Neuronal stem cell (in vitro differentiated cells): Measurements from ENCODE around the gene HOXB3.

Source experiments
- DNase-seq: peaks from one replicate; pipeline ENCODE4 v3.0.0-alpha.2; 2013; ENCODE audit warnings: low spot score
- H2AFZ ChIP-seq: one replicate; pipeline ENCODE4 v1.6.1; 2013; ENCODE audit warnings: mild to moderate bottlenecking, low read length, inconsistent platforms
- H2AK5ac ChIP-seq: 2 replicates; pipeline ENCODE4 v1.6.1; 2013; ENCODE audit warnings: low read depth, mild to moderate bottlenecking, inconsistent platforms, low read length, moderate library complexity, mixed read lengths
- H2BK120ac ChIP-seq: 2 replicates; pipeline ENCODE4 v1.6.1; 2013; ENCODE audit warnings: low read depth, mild to moderate bottlenecking, inconsistent platforms, low read length, moderate library complexity, mixed read lengths
- H2BK12ac ChIP-seq: one replicate; pipeline ENCODE4 v1.6.1; 2013; ENCODE audit warnings: low read length, inconsistent platforms
- H2BK15ac ChIP-seq: 2 replicates; pipeline ENCODE4 v1.6.1; 2013; ENCODE audit warnings: mild to moderate bottlenecking, low read length, inconsistent platforms, mixed read lengths
- H2BK5ac ChIP-seq: one replicate; pipeline ENCODE4 v1.6.1; 2013; ENCODE audit warnings: inconsistent platforms, mild to moderate bottlenecking, low read length, moderate library complexity
- H3K14ac ChIP-seq: one replicate; pipeline ENCODE4 v1.6.1; 2013; ENCODE audit warnings: low read length, inconsistent platforms
- H3K18ac ChIP-seq: 2 replicates; pipeline ENCODE4 v1.6.1; 2013; ENCODE audit warnings: low read length, inconsistent platforms
- H3K23ac ChIP-seq: 2 replicates; pipeline ENCODE4 v1.6.1; 2013; ENCODE audit warnings: low read depth, mild to moderate bottlenecking, mixed read lengths, low read length, inconsistent platforms; ENCODE audit not compliant: poor library complexity
- H3K27ac ChIP-seq: replicated peaks from 3 replicates; pipeline ENCODE4 v1.5.1; 2013; ENCODE audit warnings: low read length, inconsistent platforms
- H3K27me3 ChIP-seq, 3 experiments: 2 replicates each; pipeline ENCODE4 v1.6.1; 2013; ENCODE audit warnings: low read length in 3 of 3, mild to moderate bottlenecking in 2 of 3, inconsistent platforms in 1 of 3, low read depth in 1 of 3, mixed read lengths in 1 of 3, moderate library complexity in 1 of 3; ENCODE audit not compliant: control insufficient read depth in 3 of 3, insufficient read depth in 3 of 3
- H3K36me3 ChIP-seq, 2 donors: replicated peaks in 1 of 2; 2 replicates each; pipeline ENCODE4 v1.6.1; 2013; ENCODE audit warnings: low read length in 2 of 2; ENCODE audit not compliant: control insufficient read depth in 2 of 2, insufficient read depth in 2 of 2
- H3K4ac ChIP-seq: 2 replicates; pipeline ENCODE4 v1.6.1; 2013; ENCODE audit warnings: inconsistent platforms, mild to moderate bottlenecking, low read length, moderate library complexity
- H3K4me1 ChIP-seq, 2 donors: 1 replicate in 1 of 2; 2 replicates in 1 of 2; pipeline ENCODE4 v1.6.1; 2013; ENCODE audit warnings: low read length in 2 of 2, low read depth in 1 of 2; ENCODE audit not compliant: control insufficient read depth in 2 of 2, insufficient read depth in 1 of 2
- H3K4me2 ChIP-seq: one replicate; pipeline ENCODE4 v1.6.1; 2013; ENCODE audit warnings: mild to moderate bottlenecking, low read length, inconsistent platforms; ENCODE audit not compliant: insufficient read depth, poor library complexity, severe bottlenecking
- H3K4me3 ChIP-seq, 2 donors: 2 replicates each; pipeline ENCODE4 v1.5.1; 2013; ENCODE audit warnings: low read length in 2 of 2, mild to moderate bottlenecking in 2 of 2, inconsistent platforms in 1 of 2, moderate library complexity in 1 of 2
- H3K79me1 ChIP-seq: one replicate; pipeline ENCODE4 v1.6.1; 2013; ENCODE audit warnings: low read depth, mild to moderate bottlenecking, inconsistent platforms, low read length, moderate library complexity
- H3K9ac ChIP-seq: one replicate; pipeline ENCODE4 v1.6.1; 2013; ENCODE audit warnings: mild to moderate bottlenecking, low read depth, low read length, inconsistent platforms; ENCODE audit not compliant: poor library complexity
- H3K9me3 ChIP-seq, 2 donors: replicated peaks in 1 of 2; 2 replicates each; pipeline versions ENCODE3 to v1.6.1; 2013; ENCODE audit warnings: low read length in 2 of 2, mild to moderate bottlenecking in 2 of 2, inconsistent platforms in 1 of 2, low read depth in 1 of 2, mixed read lengths in 1 of 2, moderate library complexity in 1 of 2; ENCODE audit not compliant: control insufficient read depth in 2 of 2, insufficient read depth in 1 of 2
- H4K8ac ChIP-seq: one replicate; pipeline ENCODE4 v1.6.1; 2013; ENCODE audit warnings: low read depth, mild to moderate bottlenecking, inconsistent platforms, low read length, moderate library complexity
- H4K91ac ChIP-seq: one replicate; pipeline ENCODE4 v1.6.1; 2013; ENCODE audit warnings: low read length, low read depth, mild to moderate bottlenecking, inconsistent platforms; ENCODE audit not compliant: poor library complexity
- WGBS, 2 donors: extraction: QIAGEN DNeasy Blood & Tissue Kit; methylation state at CpG; one replicate each; pipeline ENCODE4 v1.1.7; 2013; ENCODE audit warnings: missing lambda C conversion rate in 2 of 2, mixed read lengths in 1 of 2; ENCODE audit not compliant: insufficient read length in 2 of 2, insufficient replicate concordance in 1 of 2; ENCODE audit errors: extremely low coverage in 2 of 2; 5-methylcytosine and 5-hydroxymethylcytosine counted together

The HOXB3 gene

DNA sequence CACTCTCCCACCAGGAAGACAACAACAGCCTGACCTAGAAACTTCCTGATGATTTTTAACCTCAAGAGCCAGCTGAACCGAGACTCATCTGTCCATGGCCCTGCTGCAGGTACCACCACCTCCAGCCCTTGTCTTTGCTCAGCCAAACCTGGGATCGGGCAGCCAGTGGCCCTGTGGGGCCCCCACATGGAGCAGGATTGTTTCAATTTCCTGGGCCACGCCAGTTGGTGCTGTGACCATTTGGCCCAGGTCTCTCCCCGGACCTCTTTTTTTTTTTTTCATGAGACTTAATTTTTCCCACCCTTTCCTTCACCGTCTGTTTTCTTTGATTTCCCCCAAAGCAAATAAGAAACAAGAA, 36.9 kb downstream of the HOXB3 start:
- no peak for DNase-seq
- no peak overlapping the region for H3K4me2 ChIP-seq
- no CpG with 5 or more reads among the region's 5 CpGs for WGBS, 2 donors
- H3K36me3 ChIP-seq: no peaks in the 10 kb centered on the region
- H3K4me3 ChIP-seq: no peak overlapping the region
- H3K18ac ChIP-seq: no peak overlapping the region
- no peak overlapping the region for H2AFZ ChIP-seq
- no peak overlapping the region for H3K4ac ChIP-seq
- no peak overlapping the region for H4K8ac ChIP-seq
- no peak overlapping the region for H2BK120ac ChIP-seq
- peaks cover 0 to 6% of the 10 kb centered on the region in 2 donors for H3K9me3 ChIP-seq
- H3K23ac ChIP-seq: no peak overlapping the region
- no peaks in the 10 kb centered on the region for H3K4me1 ChIP-seq
- no peak overlapping the region for H4K91ac ChIP-seq
- peaks cover 2% of the 10 kb centered on the region for H3K79me1 ChIP-seq
- H3K14ac ChIP-seq: no peak overlapping the region
- peaks cover 64 to 95% (median 87%) of the 10 kb centered on the region in 3 experiments for H3K27me3 ChIP-seq
- no peak overlapping the region for H3K27ac ChIP-seq
- H2AK5ac ChIP-seq: no peak overlapping the region
- H2BK15ac ChIP-seq: no peak overlapping the region
- no peak overlapping the region for H2BK5ac ChIP-seq
- H3K9ac ChIP-seq: no peak overlapping the region
- no peak overlapping the region for H2BK12ac ChIP-seq

DNA sequence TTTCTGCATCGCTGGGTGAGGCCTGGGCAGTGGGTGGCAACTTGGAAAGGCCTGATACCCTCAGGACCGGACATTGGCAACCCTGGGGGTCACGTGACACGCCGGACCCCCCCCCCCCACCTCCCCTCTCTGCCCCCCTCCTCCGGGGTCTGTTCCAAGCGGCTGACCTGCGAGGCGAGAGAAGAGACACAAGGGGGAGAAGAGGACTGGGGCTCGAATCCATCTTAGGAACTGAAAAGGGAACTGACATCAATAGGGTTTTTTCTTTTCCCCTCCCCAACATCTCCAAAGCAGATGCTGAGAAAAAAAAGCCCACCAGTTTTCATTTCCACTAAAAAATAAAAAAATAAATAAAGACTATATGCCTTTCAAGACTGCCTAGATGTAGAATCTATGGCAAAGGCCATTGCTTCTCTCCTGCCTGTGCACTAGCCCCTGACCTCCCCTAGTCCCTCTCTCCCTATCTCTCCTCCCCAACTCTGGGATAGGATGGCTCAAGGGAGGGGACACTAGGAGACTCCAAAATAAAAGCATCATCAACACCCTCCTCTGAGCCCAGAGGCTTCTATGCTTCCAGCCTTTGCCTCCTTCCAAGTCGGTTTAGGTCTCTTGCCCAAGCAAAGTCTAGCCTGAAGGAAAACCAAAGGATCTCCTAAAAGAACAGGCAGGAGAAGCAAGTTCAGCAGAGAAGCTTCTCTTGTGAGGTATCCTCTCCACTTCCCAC, 37.4 kb downstream of the HOXB3 start:
- Histone ChIP-seq H2AK5ac (no peak overlapping the region), H2BK12ac (no peak overlapping the region), H3K4me3 (no peak overlapping the region), H3K14ac (peak overlapping the region; percentile 56), H3K18ac (no peak overlapping the region), H4K91ac (no peak overlapping the region), H3K4me2 (no peak overlapping the region), H3K36me3 (no peaks in the 10 kb centered on the region), H3K9me3 (peaks cover 0 to 6% of the 10 kb centered on the region in 2 donors), H2BK120ac (no peak overlapping the region), H2BK5ac (no peak overlapping the region), H2BK15ac (no peak overlapping the region), H3K27me3 (peaks cover 61 to 95% (median 87%) of the 10 kb centered on the region in 3 experiments), H4K8ac (no peak overlapping the region), H2AFZ (no peak overlapping the region), H3K79me1 (peaks cover 2% of the 10 kb centered on the region), H3K23ac (peak overlapping the region; percentile 73), H3K9ac (no peak overlapping the region), H3K27ac (no peak overlapping the region), H3K4me1 (no peaks in the 10 kb centered on the region), H3K4ac (no peak overlapping the region)
- DNase-seq: no peak
- no CpG with 5 or more reads among the region's 11 CpGs for WGBS, 2 donors

DNA sequence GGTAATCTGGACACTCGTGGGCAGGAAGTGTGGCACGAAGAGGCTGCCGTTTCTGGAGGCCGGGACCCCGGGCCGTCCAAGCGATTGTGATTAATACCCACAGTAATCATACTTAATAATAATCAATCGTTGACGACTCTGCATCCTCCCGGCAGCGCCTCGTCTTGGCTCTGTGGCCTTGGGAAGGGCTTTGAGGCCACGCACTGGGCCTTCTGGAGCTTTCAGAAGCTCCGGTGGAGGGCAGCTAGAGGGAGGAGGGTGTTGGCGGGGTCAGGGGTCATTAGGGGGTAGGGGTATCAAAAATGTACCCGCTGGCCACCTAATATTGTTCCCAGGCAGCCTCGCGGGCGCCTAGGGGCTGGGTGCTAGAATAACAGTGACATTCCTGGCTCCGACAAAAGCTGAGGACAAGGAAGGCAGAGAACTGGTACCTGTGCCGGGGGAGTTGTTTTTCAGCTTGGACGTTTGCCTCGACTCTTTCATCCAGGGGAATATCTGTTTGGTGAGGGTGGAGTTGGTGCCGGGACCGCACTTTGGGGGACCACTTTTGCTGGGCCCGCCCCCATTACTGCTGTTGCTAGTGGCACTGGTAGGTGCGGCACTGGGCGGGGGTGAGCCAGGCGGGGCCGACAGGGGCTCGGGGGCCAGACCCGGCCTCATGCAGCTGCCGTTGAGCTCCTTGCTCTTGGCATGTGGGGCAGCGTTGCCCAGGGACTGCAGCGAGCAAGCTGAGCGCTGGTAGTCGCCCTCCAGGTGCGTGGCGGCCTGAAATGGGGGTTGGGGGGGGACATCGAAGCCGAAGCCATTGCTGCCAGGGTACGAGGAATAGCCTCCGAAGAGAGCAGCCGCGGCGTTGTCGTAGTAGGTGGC, 38.2 kb downstream of the HOXB3 start:
- DNase-seq: no peak
- no peak overlapping the region for H3K18ac ChIP-seq
- no peak overlapping the region for H3K27ac ChIP-seq
- H4K8ac ChIP-seq: no peak overlapping the region
- peak overlapping the region; percentile 70 for H3K9ac ChIP-seq
- H3K36me3 ChIP-seq: no peaks in the 10 kb centered on the region
- no peak overlapping the region for H2BK12ac ChIP-seq
- no peak overlapping the region for H3K4me3 ChIP-seq
- H2BK120ac ChIP-seq: no peak overlapping the region
- no peak overlapping the region for H2BK15ac ChIP-seq
- H3K79me1 ChIP-seq: peaks cover 2% of the 10 kb centered on the region
- no peak overlapping the region for H2BK5ac ChIP-seq
- peak overlapping the region; percentile 56 for H3K14ac ChIP-seq
- peaks cover 57 to 95% (median 87%) of the 10 kb centered on the region in 3 experiments for H3K27me3 ChIP-seq
- no peak overlapping the region for H2AFZ ChIP-seq
- no peak overlapping the region for H2AK5ac ChIP-seq
- no CpG with 5 or more reads among the region's 47 CpGs for WGBS, 2 donors
- H4K91ac ChIP-seq: no peak overlapping the region
- H3K9me3 ChIP-seq: peaks cover 0 to 6% of the 10 kb centered on the region in 2 donors
- peak overlapping the region; percentile 73 for H3K23ac ChIP-seq
- H3K4me2 ChIP-seq: no peak overlapping the region
- no peaks in the 10 kb centered on the region for H3K4me1 ChIP-seq
- H3K4ac ChIP-seq: no peak overlapping the region

DNA sequence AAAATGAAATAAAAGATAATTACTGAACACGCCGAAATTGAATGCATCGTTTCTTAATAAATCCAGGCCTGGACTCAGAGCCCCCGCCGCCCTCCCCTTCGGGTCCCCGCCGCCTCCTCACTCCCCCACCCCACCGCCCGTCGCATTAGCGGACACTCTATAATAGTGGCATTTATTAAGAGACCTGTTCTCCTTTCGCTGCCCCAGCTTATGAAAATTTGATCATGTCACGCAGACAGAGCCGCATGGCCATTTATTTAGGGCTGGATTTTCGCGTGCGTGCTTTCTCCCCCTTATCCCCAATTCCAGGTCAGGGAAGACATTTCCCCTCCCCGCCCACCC, 38.9 kb downstream of the HOXB3 start:
- Histone ChIP-seq H3K27ac (no peak overlapping the region), H3K18ac (no peak overlapping the region), H3K9me3 (peaks cover 0 to 6% of the 10 kb centered on the region in 2 donors), H2AFZ (no peak overlapping the region), H3K4ac (no peak overlapping the region), H2BK12ac (no peak overlapping the region), H3K79me1 (peaks cover 2% of the 10 kb centered on the region), H4K8ac (no peak overlapping the region), H3K23ac (no peak overlapping the region), H3K4me1 (no peaks in the 10 kb centered on the region), H4K91ac (no peak overlapping the region), H3K36me3 (no peaks in the 10 kb centered on the region), H2AK5ac (no peak overlapping the region), H3K4me3 (no peak overlapping the region), H2BK120ac (no peak overlapping the region), H3K9ac (no peak overlapping the region), H2BK5ac (no peak overlapping the region), H3K4me2 (no peak overlapping the region), H3K27me3 (peaks cover 56 to 95% (median 87%) of the 10 kb centered on the region in 3 experiments), H2BK15ac (no peak overlapping the region), H3K14ac (no peak overlapping the region)
- no peak for DNase-seq
- WGBS, 2 donors: no CpG with 5 or more reads among the region's 19 CpGs
